NCI-H524 (cell line): ENCODE results near the gene LY6G5B.

Experiments used
- DNase-seq, 2 experiments: peaks; one replicate each; lab custom pipeline; 2025; lab: John Stamatoyannopoulos, UW

The LY6G5B gene

GRCh38 chr6:31715022-31715958 is 45.5 kb downstream of the LY6G5B start, which contains the start of gene LY6G6D:
TSS of gene LY6G6D (plus strand) at chr6:31715348. CDS start at chr6:31715356, 8 bp downstream.
- DNase-seq = peak; percentile 8 to 38

GRCh38 chr6:31717499-31718222 is 47.9 kb downstream of the LY6G5B start:
- no peak for DNase-seq

GRCh38 chr6:31718265-31718664 is 48.5 kb downstream of the LY6G5B start:
- no peak for DNase-seq

- DNase-seq = no peak
These were observed 49.2 kb downstream of the LY6G5B start for GRCh38 chr6:31719001-31719400.

GRCh38 chr6:31720196-31720770 is 50.5 kb downstream of the LY6G5B start:
- DNase-seq = no peak

GRCh38 chr6:31721351-31722020 is 51.7 kb downstream of the LY6G5B start, which contains the start of gene LY6G6C:
TSS of gene LY6G6C (minus strand) at chr6:31721746. CDS start at chr6:31721679, 67 bp downstream.
- no peak for DNase-seq

GRCh38 chr6:31722173-31722572 is 52.4 kb downstream of the LY6G5B start:
- DNase-seq = no peak
